Epithelial cell of proximal tubule (primary cell): ENCODE measurements around the gene PTP4A1. TPM values are rescaled to one million over a fixed set of nuclear protein-coding genes. Genes with fewer than 3 reads are reported as not detected.
"Not testable (repeated sequence)": the region's sequence is repeated elsewhere in the genome, so short reads cannot be mapped to it uniquely, and the experiment has no call there.

Source experiments
- DNase-seq: peaks from one replicate; pipeline ENCODE4 v3.0.0-alpha.2; 2011; ENCODE audit warnings: low read depth
- H3K4me3 ChIP-seq: 2 replicates; pipeline ENCODE4 v1.5.1; 2011; ENCODE audit warnings: low read depth, mild to moderate bottlenecking, low read length
- CTCF ChIP-seq: conservative IDR thresholded peaks from 2 replicates; pipeline ENCODE4 v1.5.1; 2012; ENCODE audit warnings: low read depth, mild to moderate bottlenecking, low read length
- total RNA-seq: library from RNA; depleted of rRNA; stranded (reverse); fragments of >200 nt; gene quantifications from 2 replicates; pipeline ENCODE4 v1.2.3, GENCODE V29; 2015

The PTP4A1 gene
- total RNA-seq, 1 donor from 2014 or later = 10.9 TPM

GRCh38 chr6:63581355-63582013, 9.2 kb downstream of the PTP4A1 start:
- no peak for DNase-seq

GRCh38 chr6:63582579-63583231, 10.4 kb downstream of the PTP4A1 start:
- no peak for TF ChIP-seq CTCF
- H3K4me3 ChIP-seq = no peak overlapping the region
- no peak for DNase-seq

More at GRCh38 chr6:63581355-63582013, 9.2 kb downstream of the PTP4A1 start:
- no peak for TF ChIP-seq CTCF
- H3K4me3 ChIP-seq = no peak overlapping the region

GRCh38 chr6:63584125-63584514, 11.8 kb downstream of the PTP4A1 start:
- H3K4me3 ChIP-seq = no peak overlapping the region
- no peak for TF ChIP-seq CTCF
- DNase-seq = no peak

GRCh38 chr6:63584566-63584965, 12.3 kb downstream of the PTP4A1 start:
- DNase-seq = no peak
- no peak overlapping the region for H3K4me3 ChIP-seq
- no peak for TF ChIP-seq CTCF

- not testable (repeated sequence) for H3K4me3 ChIP-seq, DNase-seq
These were observed 13.4 kb downstream of the PTP4A1 start for GRCh38 chr6:63585652-63586051.

- no peak overlapping the region for H3K4me3 ChIP-seq
- TF ChIP-seq CTCF = no peak
- no peak for DNase-seq
These were observed 17.7 kb downstream of the PTP4A1 start for GRCh38 chr6:63589952-63590411.

- no peak overlapping the region for H3K4me3 ChIP-seq
- TF ChIP-seq CTCF = no peak
- no peak for DNase-seq
These were observed 20.6 kb downstream of the PTP4A1 start for GRCh38 chr6:63592886-63593285.
